Stimulated activated CD8-positive, alpha-beta memory T cell treated with anti-CD3 and anti-CD28 coated beads, Interleukin-12 subunit alpha, Interleukin-12 subunit beta, amount 100 ng/mL, for 4 hours (primary cell): ENCODE measurements around the gene GBGT1.

Experiments
- DNase-seq: peaks from one replicate; pipeline ENCODE4 v3.0.0-alpha.2; 2020; ENCODE audit warnings: low read depth

The GBGT1 gene

DNA sequence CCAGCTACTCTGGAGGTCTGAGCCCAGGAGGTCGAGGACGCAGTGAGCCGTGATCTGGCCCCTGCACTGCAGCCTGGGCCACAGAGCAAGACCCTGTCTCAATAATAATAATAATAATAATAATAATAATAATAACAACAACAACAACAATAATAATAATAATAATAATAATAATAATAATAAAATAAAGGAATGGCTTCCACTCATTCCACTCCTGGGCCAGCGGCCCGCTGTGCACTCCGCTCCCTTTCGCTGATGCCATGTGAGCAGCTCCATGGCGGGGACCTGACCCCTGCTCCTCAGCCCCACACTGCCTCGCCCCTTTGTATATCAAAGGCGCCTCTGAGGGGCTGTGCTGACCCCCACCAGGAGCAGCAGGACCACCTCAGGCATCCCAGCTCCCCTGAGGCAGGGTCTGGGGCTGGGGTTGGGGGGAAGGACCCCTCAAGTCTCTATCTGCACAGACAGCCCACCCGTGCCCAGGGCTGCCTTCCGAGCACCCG lies 20.0 kb downstream of the GBGT1 start:
- DNase-seq = no peak

DNA sequence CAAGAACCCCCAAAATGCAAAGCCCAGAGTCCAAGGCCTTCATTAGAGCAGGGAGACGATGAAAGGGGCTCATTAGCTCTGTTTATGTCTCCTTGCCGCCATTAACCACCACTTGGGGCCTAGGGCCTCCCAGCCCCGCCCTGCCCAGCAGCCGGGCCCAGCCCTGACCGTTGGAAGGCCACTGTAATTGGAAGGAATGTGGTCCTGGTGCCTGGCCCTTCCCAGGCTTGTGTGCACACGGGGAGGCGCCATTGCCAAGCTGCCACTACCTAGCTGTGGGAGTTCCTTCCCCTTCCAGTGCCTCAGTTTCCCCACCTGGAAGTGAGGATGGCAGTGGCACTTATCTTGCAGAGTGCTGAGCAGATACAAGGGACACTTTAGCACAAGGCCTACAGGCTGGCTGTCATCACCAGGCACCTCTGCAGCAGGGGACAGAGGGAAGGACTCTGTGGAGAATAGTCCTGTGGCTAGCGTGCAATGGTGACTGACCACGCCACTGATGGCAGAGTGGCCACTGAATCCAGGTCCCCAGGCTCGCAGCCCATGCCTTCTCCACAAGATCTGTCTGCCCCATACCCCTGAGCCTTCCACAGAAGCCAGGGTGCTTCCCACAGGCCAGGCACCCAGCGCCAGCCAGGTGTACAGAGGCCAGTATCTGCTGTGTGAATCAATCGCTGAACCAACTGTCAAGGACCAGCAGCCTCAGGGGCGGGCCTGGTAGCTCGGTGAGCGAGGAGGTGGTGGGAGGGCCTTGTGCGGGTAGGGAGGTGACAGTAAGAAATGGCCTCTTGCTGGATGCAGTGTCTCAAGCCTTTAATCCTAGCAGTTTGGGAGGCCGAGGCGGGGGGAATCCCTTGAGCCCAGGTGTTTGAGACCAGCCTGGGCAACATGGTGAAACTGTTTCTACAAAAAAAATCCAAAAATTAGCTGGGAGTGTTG lies 20.8 kb downstream of the GBGT1 start:
- DNase-seq = no peak

DNA sequence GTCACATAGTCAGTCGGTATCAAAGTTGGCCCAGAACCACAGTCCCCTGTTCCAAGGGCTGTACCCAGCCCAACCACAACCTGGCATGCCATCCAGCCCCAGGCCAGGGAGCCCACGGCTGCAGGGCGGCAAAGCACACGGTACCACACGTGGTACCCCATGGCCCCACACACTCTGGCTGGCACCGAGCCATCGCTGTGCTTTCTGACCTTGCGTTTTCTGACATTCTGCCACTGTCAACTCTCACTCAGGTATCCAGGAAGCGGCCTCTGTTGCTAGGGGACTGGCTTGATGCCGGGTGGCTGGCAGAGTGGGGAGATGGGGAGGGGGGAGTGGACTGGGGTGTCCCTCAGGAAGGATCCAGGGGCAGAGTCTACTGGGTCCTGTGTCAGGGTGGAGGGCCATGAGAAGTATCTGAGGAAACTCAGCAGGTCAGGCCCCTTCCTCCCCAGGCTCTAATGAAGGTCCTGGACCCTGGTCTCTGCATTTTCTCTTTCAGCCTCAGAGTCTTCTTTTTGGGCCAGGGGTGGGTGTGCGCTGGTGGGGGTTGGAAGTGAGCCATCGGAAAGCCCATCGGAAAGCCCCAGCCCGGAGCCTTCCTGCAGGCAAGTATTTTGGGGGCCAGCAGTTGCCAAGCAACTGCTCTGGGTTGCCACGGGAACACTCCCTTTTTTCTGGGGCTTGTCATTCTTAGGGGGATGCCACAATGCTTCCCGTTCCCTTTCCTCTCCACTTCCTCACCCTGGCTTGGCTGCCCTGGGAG lies 21.7 kb downstream of the GBGT1 start:
- peak; percentile 55 for DNase-seq

DNA sequence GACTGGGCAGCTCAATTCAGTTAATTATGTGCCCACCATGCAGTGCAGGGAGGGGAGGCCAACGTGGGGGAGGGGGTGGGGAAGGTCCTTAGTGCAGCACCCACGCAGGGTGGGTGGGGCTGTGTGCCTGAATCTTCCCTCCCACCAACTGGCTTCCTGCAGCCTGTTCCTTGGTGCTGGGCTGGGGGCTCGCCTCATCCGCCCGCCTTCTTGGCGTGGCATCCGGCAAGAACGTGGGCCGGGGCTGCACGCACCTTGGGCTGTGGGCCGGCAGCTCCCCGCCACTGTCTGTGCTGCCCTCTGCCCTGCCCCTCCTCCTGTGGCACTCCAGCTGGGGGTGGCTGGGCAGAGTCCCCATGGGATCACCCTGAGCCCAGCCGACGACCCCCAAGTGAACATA lies 23.1 kb downstream of the GBGT1 start:
- DNase-seq = no peak

DNA sequence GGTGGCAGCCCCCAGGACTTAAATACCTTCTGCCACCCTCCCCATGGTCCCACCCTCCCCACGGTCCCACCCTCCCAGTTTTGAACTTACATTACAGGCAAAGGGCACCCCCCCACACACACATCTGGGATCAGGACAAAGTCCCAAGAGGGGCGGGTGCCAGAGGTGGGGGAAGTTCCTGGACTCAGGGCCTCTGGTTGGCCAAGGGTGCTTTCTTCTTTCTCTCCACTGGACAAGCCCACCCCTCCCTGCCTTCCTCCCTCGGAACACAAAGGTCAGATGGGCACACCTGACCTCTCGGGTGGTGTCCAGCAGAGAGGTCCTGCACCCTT lies 23.6 kb downstream of the GBGT1 start:
- no peak for DNase-seq

DNA sequence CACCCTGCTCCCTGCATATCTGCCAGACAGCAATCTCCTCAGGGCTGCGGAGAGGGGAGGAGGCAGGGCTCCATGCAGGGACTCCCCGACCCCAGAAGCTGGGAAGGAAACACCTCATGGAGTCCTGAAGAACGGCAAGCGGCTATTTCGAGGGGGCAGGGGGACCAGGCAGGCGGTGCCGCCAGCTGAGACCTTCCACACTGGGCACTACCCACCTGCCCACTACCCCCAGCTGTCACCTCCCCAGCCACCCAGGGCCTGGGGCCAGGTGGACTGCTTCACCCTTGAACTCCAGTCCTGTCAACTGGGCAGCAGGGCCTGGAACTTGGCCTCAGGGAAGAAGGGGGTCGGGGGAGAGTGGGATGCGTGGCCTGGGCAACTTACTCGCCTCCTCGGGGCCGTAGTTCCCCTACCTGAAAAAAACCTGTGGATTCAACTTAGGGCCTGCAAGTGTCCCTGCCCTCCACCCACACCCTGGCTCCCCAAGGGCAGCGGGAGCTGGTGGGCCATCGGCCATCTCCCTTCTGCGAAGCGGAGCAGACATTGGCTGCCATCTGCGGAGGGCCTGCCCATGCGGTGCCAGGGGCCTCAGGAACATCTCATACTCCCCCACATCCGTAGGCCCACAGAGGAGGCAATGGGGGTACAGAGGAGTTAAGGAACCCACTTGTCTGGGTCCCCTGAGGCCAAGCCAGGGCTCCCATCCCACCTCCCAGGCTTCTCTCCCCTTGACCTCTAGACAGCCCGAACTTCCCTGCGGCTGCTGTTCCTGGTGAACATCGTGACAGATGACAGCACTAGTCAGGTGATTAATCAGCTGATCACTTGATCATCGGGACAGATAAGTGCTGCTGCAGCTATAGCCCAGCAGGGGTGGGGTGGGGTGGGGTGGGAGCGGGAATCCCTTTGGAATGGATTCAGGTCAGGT lies 24.2 kb downstream of the GBGT1 start:
- no peak for DNase-seq

DNA sequence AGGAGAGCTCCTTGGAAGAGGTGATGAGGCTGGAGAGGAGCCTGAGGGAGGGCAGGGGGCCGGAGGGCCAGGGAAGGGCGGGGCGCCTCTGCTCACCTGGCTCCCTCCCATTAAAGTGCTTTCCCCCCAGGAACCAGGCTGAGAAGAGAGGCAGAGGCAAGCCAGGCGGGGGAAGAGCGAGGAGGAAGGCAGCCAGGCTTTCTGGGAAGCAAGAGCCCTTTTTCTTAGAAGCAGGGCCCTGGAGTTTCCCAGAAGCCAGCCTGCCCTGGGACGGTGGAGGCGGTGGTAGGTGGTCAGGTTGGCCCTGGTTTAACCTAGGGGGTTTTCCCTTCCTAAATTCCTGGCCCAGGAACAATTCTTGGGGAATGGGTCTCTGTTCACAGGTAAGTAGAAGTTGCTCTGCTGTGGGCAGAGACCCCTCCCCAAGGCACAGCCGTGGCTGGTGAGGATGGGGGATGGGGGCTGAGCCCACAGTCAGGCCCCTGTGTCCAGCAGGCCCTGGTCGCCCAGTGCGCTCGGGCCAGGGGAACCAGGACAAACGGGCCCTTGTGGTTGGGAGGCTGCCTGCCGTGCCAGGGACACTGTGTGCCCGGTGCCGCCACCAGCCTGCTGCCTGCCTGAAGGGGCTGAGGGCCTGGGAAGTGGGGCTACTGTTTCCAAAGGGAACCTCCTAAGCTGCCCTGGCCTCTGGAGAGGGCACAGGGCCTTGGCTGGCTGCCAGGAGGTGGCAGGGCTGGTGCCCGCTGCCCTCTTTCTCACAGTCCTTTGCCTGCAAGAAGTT lies 26.1 kb downstream of the GBGT1 start:
- DNase-seq = no peak

DNA sequence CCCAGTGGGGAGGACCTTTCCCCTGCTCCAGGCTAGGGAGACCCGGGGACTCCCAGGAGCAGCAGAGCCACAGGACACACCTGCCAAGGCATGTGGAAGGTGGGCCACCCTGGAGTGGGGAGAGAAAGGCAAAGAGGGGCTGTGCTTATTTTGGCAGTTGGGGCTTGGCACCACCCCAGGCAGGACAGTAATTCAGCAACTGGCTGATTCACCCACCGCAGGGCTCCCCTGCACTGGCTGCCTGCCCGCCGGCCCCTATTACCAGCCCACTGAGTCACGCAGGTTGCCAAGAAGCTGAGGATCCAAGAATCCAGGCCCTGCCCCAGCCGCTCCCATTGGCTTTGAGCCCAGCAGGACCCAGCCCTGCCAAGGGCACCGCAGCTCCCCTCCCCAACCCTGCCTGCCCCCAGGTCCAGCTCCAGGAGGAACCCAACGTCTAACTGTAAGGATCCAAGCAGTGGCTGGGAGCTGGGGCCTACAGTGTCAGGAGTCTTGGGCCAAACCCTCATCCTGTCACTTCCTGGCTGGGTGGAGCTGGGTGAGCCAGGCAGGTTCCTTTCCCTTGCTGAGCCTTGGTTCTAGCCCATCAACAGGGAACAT lies 28.5 kb downstream of the GBGT1 start:
- no peak for DNase-seq

DNA sequence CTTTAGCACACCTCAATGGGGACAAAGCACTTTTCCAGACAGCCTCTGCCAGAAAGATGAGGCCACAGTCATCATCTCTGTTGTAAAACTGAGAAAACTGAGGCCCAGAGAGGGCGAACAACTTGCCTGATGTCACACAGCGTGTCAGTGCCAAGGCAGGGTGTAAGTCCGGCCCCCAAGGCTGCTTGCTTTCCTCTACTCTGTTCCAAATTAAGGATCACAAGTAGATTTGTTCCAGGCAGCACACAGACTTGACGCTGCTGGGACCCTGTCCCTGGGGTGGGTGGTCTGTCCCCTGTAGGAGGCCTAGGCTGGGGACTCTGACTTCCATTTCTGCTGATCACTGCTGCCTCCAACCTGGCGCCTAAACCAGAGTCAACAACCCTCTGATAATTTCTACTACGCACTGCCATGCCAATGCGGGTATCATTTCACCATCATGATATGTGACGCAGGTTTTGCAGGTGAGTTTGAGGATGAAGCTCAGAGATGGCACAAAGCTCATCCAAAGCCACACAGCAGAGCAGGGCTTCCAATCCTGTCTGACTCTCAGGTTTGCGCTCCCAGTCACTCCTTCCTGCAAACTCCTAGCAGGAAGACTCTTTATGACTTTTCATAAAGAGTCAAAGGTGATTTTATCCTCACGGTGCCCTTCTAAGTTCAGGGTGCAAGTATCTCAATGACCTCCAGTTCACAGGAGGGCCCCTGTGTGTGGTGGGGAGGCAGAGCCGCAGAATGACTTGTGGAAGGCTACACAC lies 29.1 kb downstream of the GBGT1 start:
- DNase-seq = no peak

DNA sequence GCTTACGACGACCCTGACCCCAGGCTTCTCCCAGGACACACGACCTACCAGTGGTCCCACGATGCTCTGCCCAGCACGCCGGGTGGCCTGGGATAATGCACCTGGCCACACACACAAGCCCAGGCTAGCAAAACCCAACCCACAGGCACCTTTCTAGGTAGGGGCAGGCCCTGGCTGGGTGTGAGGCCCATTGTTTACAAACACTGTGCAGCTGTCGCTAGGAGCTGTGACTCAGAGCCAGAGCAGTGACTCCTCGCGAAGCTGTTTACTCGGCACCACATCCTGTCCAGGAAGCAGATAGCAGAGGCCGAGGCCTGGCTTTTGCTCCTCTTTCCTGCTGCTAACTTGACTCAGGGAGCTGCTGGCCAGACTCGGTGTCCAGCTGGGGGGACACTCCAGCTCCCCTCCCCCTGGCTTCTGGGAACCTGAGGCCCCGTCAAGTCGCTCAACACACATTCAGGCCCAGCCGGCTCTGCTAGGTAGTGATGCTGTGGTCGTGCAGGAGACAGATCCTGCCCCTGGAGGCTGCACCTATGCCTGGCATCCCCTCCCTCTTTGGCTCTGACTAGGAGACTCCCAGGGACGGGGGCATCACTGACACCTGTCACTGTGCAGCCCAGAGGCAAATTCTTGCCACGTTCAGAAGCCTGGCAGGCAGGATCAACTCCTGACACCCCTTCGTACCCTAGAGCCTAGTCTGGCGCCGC lies 29.9 kb downstream of the GBGT1 start:
- DNase-seq = peak; percentile 63

DNA sequence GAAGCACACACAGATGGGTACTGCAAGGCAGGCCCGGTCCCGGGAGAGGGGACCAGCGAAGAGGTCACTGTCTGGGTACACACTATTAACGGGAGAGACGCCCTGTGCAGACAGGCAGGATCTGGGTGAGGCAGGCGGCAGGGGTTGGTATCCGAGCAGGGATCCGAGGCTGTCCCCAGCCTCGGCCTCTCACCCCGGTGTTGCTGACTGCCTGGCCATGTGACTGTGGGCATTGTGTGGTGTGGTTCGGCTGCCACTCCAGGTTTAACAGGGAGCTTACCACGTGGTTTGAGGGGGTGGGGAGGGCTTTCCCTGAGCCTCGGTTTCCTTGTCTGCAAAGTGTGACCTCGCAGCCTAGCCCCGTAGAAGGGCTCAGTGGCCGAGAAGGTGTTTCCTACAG lies 31.5 kb downstream of the GBGT1 start:
- DNase-seq = no peak

DNA sequence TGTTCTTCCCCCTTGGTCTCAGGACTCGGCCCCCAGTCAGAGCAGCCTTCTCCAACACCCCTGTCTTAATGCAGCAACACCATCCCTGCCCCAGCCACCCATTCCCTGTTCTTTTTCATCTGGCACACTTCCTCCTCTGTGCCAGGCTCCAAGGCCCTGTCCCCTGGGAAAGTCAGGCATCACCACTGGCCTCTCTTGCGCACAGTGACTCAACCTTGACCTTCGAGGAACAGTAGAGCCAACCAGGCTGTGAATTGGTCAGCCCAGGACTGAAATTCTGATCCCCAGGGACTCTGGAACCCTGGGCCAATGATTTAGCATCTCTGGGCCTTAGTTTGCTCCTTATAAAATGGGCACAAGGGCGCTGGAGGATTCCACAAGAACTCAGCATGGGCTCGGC lies 32.2 kb downstream of the GBGT1 start:
- no peak for DNase-seq

DNA sequence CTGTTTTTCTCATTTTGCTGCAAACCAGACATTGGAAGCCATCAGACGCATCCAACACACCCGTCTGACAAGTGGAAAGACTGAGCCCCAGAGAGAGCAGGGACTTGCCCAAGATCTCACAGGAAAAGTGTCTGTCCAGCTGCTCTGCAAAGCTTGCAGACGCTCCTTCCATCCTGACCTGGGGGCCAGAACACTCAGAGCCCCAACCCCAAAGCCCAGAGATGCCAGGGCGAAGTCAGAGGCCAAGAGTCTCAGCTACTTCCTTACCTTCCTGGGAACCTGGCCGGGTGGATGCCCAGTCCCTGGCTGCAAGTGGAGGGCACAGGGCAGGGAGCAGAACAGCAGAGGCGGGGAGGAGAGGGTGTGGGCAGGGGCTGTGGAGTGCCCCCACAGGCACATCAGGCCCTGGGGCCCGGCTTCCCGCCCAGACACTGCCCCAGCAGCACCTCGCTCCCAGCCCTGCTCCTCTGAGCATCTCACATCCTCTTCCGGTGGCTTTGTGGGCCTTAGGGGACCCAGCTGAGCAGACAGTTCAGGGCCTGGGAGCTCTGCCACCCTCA lies 32.9 kb downstream of the GBGT1 start:
- DNase-seq = no peak

DNA sequence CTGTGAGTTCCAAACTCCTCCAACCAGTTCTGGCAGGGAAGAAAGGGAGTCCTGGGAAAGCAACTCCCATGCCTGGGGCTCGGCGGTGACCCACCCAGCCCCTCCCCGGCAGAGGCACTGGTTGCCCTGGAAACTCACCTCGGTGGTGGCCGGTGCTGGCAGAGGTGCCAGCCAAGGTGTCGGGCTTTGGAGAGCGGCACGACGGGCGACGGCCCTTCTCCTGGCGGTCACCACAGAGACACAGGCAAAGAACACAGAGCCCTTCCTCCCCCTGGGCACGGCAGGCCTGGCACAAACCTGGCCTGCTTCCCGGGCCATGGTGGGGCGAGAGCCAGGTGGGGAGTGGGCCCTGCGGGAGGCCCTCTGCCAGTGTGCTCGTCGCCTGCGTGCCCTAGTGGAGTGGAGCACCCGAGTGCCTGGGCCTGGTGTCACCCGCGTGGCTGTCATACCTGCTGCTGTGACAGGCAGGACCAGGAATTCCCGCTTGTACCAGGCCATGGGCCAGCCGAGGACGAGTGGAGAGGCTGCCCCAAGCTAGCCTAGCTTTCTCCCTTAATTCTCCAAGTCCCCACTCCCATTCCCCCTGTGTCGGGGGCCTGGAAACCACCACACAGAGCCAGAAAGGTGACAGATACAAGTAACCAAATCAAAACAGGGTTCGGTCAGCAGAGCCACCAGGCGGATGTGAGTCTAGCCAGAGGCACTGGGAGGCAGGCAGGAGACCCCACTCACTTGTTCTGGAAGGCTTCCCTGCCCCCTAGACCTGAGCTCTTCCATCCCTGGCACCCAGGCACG lies 34.5 kb downstream of the GBGT1 start:
- DNase-seq = no peak

DNA sequence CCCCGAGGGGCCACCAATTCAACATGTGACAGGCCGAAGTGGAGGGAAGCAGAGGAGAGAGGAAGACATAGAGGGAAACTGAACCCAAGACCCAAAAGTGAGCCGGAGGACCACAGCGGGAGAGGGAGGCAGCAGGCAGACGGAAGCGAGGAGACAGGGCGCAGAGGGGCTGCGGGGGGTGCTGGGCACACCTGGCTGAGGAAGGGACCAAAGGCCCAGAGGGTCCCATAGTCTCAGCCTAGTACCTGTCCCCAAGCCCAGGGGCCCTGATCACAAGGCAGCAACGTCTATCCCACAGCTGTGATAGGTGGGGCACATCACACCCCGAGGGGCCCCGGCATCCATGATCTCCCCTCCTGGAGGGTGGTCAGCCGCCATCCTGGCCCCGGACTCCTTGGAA lies 35.6 kb downstream of the GBGT1 start:
- DNase-seq = no peak

DNA sequence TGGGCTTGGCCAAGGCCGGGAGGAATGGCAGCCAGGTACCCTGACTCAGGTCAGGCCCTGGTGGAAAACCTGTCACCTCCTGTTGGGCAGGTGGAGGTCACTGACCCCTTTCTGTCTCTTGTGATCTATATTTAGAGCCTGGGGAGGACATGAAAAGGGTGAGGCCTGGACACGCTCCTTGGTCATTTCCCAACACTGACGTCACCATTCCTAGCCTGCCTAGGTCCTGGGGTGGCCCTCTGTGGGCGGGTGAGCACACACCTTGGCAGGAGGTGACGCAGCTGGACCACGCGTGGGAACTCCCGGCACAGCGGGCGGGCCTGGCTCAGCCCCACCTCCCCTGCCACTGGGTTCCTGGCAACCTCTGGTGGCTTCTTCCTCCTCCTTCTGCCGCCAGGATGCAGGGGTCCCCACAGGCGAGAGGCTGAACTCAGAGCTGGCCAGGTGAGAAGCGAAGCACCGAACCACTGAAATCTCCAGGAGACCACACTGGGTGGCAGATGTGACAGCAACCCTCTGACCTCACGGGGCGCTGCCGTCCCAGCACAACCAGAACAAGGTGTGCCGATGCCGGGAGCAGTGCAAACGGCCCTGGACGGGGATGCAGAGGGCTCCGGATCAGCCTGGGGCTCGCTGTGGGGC lies 36.3 kb downstream of the GBGT1 start:
- no peak for DNase-seq

DNA sequence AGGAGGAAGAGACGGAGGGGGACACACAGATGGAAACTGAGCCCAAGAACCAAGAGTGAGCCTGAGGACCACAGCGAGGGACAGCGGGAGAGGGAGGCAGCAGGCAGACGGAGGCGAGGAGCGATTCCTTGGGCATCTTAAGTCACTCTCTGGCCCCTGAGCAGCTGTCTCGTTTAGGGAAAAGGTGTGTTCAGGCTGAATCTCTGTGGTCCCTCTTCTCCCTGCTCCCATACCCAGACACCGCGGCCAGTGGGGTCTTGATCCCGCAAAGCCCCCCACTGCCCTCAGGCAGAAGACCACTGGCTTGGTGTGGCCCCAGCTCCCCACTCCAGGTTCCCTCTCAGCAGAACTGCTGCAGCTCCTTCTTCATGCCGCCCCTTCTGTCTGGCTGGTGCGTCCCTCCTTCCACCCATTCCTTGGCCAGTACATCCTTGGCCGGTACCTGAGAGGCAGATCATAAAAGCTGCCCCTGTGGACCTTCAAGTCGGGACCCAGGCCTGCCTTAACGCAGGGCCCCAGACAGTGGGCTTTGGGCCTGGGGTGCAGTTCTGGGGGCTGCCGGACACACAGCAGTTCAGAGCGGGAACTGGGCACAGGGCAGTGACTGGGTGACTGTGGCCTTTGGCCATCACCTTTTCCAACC lies 36.9 kb downstream of the GBGT1 start:
- no peak for DNase-seq
